Natural killer cell treated with Interleukin-12 subunit alpha and Interleukin-12 subunit beta and Interleukin-15 and Interleukin-18, amount 100 ng/mL, for 72 hours (primary cell): ENCODE data around the gene TPK1. TPM values are rescaled to one million over a fixed set of nuclear protein-coding genes. Genes with fewer than 3 reads are reported as not detected.

ENCODE experiments used
- ATAC-seq, 2 donors: fragments of 150-1000 bp; cut with Tn5 transposase in 1 of 2; sonication (Bioruptor Pico), chemical (Tn5 transposase) in 1 of 2; 2 replicates each; pipeline ENCODE4 v1.10.0; 2021
- DNase-seq: peaks from one replicate; pipeline ENCODE4 v3.0.0; 2022; ENCODE audit warnings: low spot score
- H3K27ac Mint-ChIP-seq, 2 donors: 1 replicate in 1 of 2; 2 replicates in 1 of 2; pipeline ENCODE4 v1.8.0; 2022; ENCODE audit warnings: mixed read lengths in 2 of 2, mild to moderate bottlenecking in 1 of 2, moderate library complexity in 1 of 2
- H3K27me3 Mint-ChIP-seq, 2 donors: 1 replicate in 1 of 2; 2 replicates in 1 of 2; pipeline ENCODE4 v1.8.0; 2022; ENCODE audit warnings: mixed read lengths in 2 of 2
- H3K36me3 Mint-ChIP-seq: one replicate; pipeline ENCODE4 v1.8.0; 2022; ENCODE audit warnings: mixed read lengths
- H3K4me1 Mint-ChIP-seq, 2 donors: 1 replicate in 1 of 2; 2 replicates in 1 of 2; pipeline ENCODE4 v1.8.0; 2022; ENCODE audit warnings: low read depth in 2 of 2, mixed read lengths in 2 of 2, mild to moderate bottlenecking in 1 of 2
- H3K4me3 Mint-ChIP-seq: one replicate; pipeline ENCODE4 v1.8.0; 2022; ENCODE audit warnings: mixed read lengths
- H3K9me3 Mint-ChIP-seq: 2 replicates; pipeline ENCODE4 v1.8.0; 2022; ENCODE audit warnings: mixed read lengths
- total RNA-seq, 2 donors: library from RNA; stranded (reverse); gene quantifications; one replicate each; pipeline ENCODE4 v1.2.3, GENCODE V29; 2022

The TPK1 gene
- total RNA-seq, 2 donors from 2014 or later, result 10.7 to 13.0 TPM

DNA sequence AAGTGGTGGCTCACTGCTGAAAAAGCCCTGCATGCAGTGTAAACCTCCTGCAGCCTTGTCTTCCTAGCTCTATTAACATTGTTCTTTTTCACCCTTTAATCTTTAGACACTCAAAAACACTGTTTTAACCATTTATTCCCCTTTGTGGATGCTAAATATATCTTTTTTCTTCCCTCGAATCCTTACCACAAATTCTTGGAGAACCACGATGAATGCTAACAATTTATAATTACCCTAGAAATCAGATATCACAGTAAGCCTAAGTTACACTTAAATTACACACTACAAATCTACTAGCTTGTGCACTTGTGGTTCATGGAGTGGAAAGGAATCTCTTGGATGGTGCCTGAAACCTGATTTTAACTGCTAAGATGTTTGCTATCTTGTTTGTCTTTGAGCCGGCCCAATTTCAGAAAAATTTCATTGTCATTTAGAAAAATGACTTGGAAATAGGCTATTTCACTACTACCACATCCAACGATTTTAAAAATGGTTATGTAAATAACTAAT is 307.3 kb downstream of the TPK1 start:
- no peak overlapping the region for H3K4me3 Mint-ChIP-seq
- peak overlapping the region in 1 of 2 donors; percentile 50 for H3K27ac Mint-ChIP-seq
- no peaks in the 10 kb centered on the region for H3K36me3 Mint-ChIP-seq
- no peaks in the 10 kb centered on the region for H3K9me3 Mint-ChIP-seq
- no peak for DNase-seq
- no peaks in the 10 kb centered on the region for H3K27me3 Mint-ChIP-seq
- ATAC-seq, result no peak
- peaks cover 0 to 16% of the 10 kb centered on the region in 2 donors for H3K4me1 Mint-ChIP-seq

DNA sequence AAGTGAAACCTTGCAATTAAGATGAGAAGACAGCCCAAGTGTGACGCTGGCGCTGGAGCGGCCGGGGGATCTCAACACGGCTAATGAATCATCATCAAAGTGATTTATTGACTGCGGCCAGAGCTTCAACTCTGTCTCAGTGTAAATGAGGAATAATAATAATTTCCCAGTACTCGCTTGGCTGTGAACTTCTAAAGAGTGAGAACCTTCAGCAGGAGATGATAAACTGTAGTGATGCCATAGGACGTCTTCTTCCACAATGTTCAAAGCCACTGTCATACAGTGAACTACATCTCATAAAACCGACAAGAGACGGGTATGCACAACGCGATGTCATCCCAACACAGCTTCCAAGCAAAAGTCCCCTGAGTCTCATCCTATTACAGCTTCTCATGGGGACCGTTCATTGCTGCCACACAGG is 308.8 kb downstream of the TPK1 start:
- Mint-ChIP-seq H3K27me3 (no peaks in the 10 kb centered on the region), H3K4me3 (no peak overlapping the region), H3K9me3 (no peaks in the 10 kb centered on the region), H3K4me1 (peaks cover 2 to 16% of the 10 kb centered on the region in 2 donors), H3K36me3 (no peaks in the 10 kb centered on the region), H3K27ac (no peak overlapping the region)
- DNase-seq (no peak), ATAC-seq (no peak)

DNA sequence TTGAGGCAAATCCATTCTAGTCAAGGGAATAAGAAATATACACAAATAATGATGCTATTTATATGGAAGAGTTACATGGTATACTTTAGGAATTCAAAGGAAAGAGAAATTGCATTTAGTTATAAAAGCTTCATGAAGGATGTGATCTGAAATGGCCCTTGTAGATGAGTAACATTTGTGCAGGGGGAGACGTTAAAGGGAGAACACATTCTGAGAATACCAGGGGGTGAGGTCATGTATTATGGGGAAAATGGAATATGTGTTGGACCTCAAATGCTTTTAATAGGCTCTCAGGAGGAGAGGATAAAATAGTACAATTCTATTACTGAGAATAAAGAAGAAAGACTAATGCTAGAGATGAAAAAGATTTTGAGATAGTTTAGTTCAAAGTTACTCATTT is 309.9 kb downstream of the TPK1 start:
- no peak for DNase-seq
- Mint-ChIP-seq H3K27me3 (no peaks in the 10 kb centered on the region), H3K4me1 (peaks cover 5 to 14% of the 10 kb centered on the region in 2 donors)

DNA sequence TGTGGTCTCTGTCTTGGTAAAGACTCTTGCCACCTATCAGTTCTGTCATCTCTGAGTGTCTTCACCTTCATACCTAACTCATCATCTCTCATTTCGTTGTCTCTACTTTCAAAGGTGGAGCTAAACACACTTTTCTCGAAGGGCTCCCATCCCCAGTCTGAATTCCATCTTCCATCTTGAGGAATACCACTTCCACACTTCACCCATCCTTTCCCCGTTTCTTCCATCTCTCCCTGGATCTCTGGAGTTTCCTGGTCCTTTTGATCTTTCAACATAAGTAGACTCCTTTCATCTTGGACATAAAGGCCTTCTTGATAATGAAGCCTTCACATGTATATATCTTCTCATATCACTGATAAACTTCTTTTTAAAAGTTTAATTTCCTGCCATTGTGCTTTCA is 311.6 kb downstream of the TPK1 start:
- H3K9me3 Mint-ChIP-seq, result no peaks in the 10 kb centered on the region

More for the DNA sequence above, 309.9 kb downstream of the TPK1 start:
- H3K36me3 Mint-ChIP-seq, result no peaks in the 10 kb centered on the region
- H3K27ac Mint-ChIP-seq, result no peak overlapping the region
- no peaks in the 10 kb centered on the region for H3K9me3 Mint-ChIP-seq
- ATAC-seq, result no peak
- no peak overlapping the region for H3K4me3 Mint-ChIP-seq

DNA sequence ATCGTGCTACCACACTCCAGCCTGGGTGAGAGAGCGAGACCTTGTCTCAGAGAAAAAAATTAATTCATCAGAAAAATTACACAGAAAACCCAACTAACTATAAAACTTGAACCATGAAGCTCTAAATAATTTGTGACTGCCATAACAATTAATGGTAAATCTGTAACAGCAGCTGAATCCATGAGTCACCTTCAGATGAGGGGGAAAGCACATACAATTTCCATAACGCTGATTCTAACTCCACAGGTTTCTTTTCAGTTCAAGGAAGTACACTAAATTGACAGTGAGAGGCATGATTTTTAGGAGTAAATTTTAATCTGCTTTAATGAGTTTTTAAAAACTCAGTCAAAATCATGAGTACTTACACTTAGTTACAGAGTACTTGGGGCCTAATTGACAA is 312.2 kb downstream of the TPK1 start:
- Mint-ChIP-seq H3K4me3 (no peak overlapping the region), H3K4me1 (peaks cover 0 to 5% of the 10 kb centered on the region in 2 donors), H3K27ac (no peak overlapping the region), H3K27me3 (no peaks in the 10 kb centered on the region), H3K36me3 (no peaks in the 10 kb centered on the region), H3K9me3 (no peaks in the 10 kb centered on the region)
- ATAC-seq (no peak), DNase-seq (no peak)

More for the DNA sequence above, 311.6 kb downstream of the TPK1 start:
- no peak for ATAC-seq
- Mint-ChIP-seq H3K27ac (no peak overlapping the region), H3K27me3 (no peaks in the 10 kb centered on the region), H3K4me3 (no peak overlapping the region), H3K4me1 (peaks cover 3 to 5% of the 10 kb centered on the region in 2 donors), H3K36me3 (no peaks in the 10 kb centered on the region)
- no peak for DNase-seq

DNA sequence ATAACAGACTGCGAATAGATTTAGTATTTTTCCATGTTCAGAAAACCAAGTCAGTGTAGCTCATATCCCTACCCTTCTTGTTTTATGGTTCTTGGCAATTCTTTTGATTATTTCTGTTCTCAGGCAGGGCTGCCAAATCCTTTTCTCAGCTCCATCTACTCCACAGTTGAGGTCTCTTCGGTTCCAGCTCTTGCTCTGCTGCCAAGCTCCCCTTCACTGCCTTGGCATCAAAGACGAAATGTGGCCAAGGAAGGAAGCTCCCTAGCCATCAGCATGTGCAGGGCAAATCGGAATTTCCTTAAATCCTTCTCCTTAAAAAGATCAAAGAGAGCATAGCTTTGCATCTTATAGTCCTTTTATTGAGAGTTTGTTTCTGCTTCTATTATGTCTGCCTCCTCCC is 315.9 kb downstream of the TPK1 start:
- ATAC-seq, result no peak
- H3K36me3 Mint-ChIP-seq, result no peaks in the 10 kb centered on the region
- H3K4me1 Mint-ChIP-seq, result peaks cover 0 to 5% of the 10 kb centered on the region in 2 donors
- no peaks in the 10 kb centered on the region for H3K27me3 Mint-ChIP-seq
- H3K27ac Mint-ChIP-seq, result no peak overlapping the region
- H3K9me3 Mint-ChIP-seq, result no peaks in the 10 kb centered on the region
- H3K4me3 Mint-ChIP-seq, result no peak overlapping the region
- DNase-seq, result no peak

DNA sequence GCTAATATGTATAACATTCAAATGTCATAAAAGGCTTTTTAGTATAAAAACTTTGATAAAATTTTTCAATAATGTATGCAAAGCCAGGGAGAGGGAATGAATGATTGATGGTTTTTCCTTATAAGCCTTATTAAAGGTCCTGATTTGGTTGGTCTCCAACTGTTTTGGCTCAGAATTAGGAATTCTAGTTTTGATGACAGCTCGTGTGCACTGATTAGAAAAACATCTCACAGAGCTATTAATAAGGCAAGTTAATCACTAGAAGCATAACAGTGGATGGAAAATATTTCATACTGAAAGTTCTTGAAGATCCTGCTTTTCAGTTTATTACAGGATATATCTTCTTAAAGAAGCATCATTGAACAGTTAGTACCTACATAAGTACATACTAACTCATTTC is 317.5 kb downstream of the TPK1 start:
- DNase-seq (no peak), ATAC-seq (no peak)
- no peaks in the 10 kb centered on the region for H3K27me3 Mint-ChIP-seq
- peaks cover 0 to 6% of the 10 kb centered on the region in 2 donors for H3K4me1 Mint-ChIP-seq
- H3K36me3 Mint-ChIP-seq, result no peaks in the 10 kb centered on the region
- H3K9me3 Mint-ChIP-seq, result no peaks in the 10 kb centered on the region
- H3K4me3 Mint-ChIP-seq, result no peak overlapping the region
- no peak overlapping the region for H3K27ac Mint-ChIP-seq

DNA sequence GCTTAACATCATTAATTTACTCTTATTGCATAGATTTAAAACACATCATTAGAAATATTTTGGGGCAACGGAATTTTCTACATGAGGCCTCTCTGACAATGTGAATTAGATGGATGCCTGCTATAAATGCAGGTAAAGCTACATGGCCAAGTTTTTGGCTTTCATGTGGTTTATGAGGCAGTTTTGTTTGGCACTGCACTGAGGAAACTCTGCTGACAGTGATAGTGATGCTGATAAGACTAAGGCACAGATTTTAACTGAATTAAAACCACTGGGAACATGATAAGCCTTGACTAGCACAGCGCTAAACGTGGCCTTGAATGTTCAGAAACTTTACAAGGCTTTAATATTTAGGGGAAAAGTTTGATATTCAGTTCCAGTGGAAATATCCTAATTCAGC is 318.1 kb downstream of the TPK1 start:
- H3K9me3 Mint-ChIP-seq, result no peaks in the 10 kb centered on the region
- no peaks in the 10 kb centered on the region for H3K36me3 Mint-ChIP-seq
- no peaks in the 10 kb centered on the region for H3K27me3 Mint-ChIP-seq
- no peak overlapping the region for H3K4me3 Mint-ChIP-seq
- H3K4me1 Mint-ChIP-seq, result peaks cover 3 to 9% of the 10 kb centered on the region in 2 donors
- DNase-seq (no peak), ATAC-seq (no peak)
- H3K27ac Mint-ChIP-seq, result no peak overlapping the region

DNA sequence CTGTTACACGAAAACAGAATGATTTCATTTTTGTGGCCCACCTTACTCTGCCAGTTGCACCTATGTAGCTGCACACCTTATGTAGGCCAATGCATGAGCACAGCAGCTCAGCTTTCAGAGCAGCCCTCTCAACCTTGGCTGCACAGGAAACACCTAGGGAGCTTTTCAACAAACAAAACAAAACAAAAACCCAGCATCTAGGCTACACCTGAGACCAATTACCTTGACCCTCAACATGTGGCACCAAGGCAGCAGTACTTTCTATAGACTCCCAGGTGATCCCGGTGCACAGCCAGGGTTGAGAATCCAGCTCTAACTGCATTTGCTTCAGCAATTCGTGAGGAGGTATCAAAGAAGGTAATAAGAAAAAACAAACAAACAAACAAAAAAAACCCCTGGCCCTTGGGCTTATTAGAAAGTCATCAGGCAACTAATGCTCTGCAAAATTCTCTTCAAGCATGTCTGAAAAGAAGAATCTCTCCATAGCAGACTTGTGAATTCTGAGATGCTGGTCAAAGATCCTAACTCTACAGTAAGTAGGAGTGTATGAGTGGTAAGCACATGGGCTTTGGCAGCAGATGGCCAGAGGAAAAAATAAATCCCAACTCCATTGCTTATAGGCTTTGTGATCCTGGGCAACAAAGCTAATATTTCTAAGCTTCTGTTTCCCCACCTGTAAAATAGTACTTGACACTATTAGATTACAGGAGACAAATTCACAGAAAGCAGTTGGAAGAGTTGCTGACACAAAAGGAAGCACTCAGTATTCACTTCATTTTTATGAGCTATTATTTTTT is 318.9 kb downstream of the TPK1 start:
- Mint-ChIP-seq H3K27me3 (no peaks in the 10 kb centered on the region), H3K9me3 (no peaks in the 10 kb centered on the region), H3K27ac (no peak overlapping the region), H3K4me1 (peaks cover 3 to 6% of the 10 kb centered on the region in 2 donors), H3K36me3 (no peaks in the 10 kb centered on the region), H3K4me3 (no peak overlapping the region)
- ATAC-seq (no peak), DNase-seq (no peak)

DNA sequence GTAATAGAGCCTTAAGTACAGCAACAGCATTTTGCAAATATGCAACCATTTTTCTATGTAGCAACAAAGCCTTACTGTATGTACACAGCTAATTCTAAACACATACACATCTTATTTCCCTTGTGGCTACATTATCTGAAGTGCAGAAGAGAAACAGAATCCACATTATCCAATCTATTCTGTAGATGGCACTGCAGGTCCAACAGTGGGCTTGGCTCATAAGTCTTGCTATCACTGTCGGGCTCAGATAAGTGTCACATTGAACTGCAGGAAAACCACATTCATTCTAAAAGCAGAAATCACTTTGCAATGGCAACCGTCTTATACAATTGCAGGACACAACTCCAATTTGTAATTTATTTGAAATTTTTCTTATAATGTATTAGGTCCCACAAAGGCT is 322.5 kb downstream of the TPK1 start:
- Mint-ChIP-seq H3K4me1 (peaks cover 3 to 4% of the 10 kb centered on the region in 2 donors), H3K4me3 (no peak overlapping the region), H3K36me3 (no peaks in the 10 kb centered on the region), H3K27me3 (no peaks in the 10 kb centered on the region), H3K27ac (no peak overlapping the region), H3K9me3 (no peaks in the 10 kb centered on the region)
- no peak for DNase-seq
- no peak for ATAC-seq

DNA sequence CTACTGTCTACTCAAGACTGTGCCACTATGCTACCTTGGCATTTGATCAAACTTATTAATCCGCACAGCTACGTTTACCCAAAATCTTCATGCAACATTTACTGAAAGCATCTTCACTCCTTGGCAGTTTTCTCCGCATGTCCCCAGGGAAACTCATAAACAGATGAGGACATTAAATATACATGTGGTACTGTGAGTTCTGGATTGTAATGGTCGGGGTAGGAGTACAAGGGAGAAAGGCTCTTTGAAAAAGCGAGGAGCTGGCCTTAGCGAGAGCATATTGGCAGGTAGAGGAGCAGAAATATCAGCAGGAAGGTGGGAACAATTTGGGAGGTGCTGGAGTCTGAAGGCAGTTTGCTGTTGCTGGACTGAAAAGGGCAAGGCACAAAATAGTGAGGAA is 325.2 kb downstream of the TPK1 start:
- peaks cover 3 to 4% of the 10 kb centered on the region in 2 donors for H3K4me1 Mint-ChIP-seq
- H3K27me3 Mint-ChIP-seq, result no peaks in the 10 kb centered on the region
- H3K9me3 Mint-ChIP-seq, result no peaks in the 10 kb centered on the region
- no peak overlapping the region for H3K27ac Mint-ChIP-seq
- H3K36me3 Mint-ChIP-seq, result no peaks in the 10 kb centered on the region
- H3K4me3 Mint-ChIP-seq, result no peak overlapping the region
- ATAC-seq, result no peak
- no peak for DNase-seq

DNA sequence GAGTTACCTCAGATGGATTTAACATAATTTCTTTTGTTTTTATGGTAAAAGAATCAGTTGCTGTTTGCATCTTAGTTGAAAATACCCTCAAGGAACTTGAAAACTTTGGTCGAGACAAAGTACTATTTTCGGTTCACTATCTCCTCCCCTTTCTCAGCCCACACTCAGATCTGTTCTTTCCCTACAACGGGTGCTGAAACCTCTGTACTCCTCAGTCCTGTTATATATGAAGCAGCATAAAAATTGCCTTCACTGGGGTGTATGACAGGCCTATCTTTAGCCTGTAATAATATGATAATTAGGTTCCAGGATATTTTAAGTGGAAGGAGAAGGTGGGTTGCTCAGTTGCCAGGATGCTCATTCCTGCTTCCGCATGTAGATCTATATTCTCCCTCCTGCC is 327.2 kb downstream of the TPK1 start:
- Mint-ChIP-seq H3K4me1 (peaks cover 3 to 4% of the 10 kb centered on the region in 2 donors), H3K4me3 (no peak overlapping the region), H3K36me3 (no peaks in the 10 kb centered on the region), H3K27ac (no peak overlapping the region), H3K27me3 (no peaks in the 10 kb centered on the region), H3K9me3 (no peaks in the 10 kb centered on the region)
- ATAC-seq, result no peak
- no peak for DNase-seq

DNA sequence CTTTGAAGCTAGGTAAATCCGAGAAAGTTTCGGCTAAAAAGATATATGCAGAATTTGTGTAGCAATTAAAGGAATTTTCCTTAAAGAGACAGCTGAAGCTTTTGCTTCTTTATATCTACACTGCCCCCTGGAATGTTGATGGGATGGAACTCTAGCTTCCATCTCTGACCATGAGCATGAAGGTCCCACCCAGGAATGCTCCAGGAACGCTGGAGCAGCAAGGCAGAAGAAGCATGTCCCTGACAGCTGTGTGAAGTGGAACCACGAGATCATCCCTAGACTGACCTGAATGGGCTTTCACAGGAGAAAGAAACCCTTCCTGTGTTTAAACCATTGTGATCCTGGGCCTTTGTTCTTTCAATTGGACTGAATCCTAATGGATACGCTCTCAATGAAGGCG is 332.6 kb downstream of the TPK1 start:
- Mint-ChIP-seq H3K9me3 (no peaks in the 10 kb centered on the region), H3K4me1 (no peaks in the 10 kb centered on the region), H3K27me3 (no peaks in the 10 kb centered on the region), H3K27ac (no peak overlapping the region), H3K36me3 (no peaks in the 10 kb centered on the region), H3K4me3 (no peak overlapping the region)
- DNase-seq (no peak), ATAC-seq (no peak)

DNA sequence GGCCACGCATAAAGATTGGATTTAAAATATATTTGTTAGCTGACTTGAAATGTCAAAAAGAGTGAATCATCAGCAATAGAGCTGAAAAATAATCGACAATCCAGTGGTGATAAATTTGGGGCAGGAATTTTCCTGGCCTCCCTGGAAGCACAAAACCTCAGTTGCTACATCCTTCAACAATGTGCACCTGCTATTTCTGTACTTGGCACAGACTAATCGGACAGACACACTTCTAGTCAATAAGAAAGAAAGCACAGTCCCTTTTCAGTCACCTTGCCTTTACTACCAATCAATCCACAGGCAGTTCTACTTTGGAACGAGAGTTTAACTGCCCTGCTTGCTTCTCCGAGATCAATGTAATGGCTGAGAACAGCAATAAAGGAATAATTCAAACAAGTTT is 335.6 kb downstream of the TPK1 start:
- Mint-ChIP-seq H3K27me3 (no peaks in the 10 kb centered on the region), H3K4me1 (no peaks in the 10 kb centered on the region), H3K36me3 (no peaks in the 10 kb centered on the region), H3K27ac (no peak overlapping the region), H3K4me3 (no peak overlapping the region), H3K9me3 (no peaks in the 10 kb centered on the region)
- no peak for DNase-seq
- ATAC-seq, result no peak

DNA sequence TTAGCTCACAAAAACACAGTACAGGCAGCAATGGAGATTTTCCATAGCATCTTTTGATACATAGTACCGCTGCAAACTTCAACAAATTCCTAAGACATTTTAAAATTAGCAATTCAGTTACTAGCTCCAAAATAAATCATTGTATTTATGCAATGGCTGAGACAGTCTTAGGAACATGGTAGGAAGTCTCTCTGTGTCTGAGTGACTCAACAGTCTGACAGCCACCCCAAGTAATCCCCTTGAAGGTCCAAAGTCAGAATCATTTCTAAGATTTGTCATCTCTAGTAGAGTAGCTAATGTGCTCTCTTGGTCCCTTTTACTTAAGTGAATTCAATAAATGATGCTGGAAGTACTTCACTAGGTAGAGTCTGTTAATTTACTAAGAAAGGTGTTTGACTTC is 338.6 kb downstream of the TPK1 start:
- H3K27ac Mint-ChIP-seq, result no peak overlapping the region
- H3K4me1 Mint-ChIP-seq, result no peaks in the 10 kb centered on the region
- H3K27me3 Mint-ChIP-seq, result no peaks in the 10 kb centered on the region
- peaks cover 5% of the 10 kb centered on the region for H3K36me3 Mint-ChIP-seq
- H3K4me3 Mint-ChIP-seq, result no peak overlapping the region
- DNase-seq (no peak), ATAC-seq (no peak)
- no peaks in the 10 kb centered on the region for H3K9me3 Mint-ChIP-seq
